NOMO-1 treated with DMSO at 0.1 percent for 48 hours (cell line): ENCODE results near the gene OPA3.
A peak's percentile ranks its signal among the peaks of the same experiment; 100 is the strongest.

ENCODE experiments used
- DNase-seq: peaks from one replicate; lab custom pipeline; 2025; ENCODE audit not compliant: unreplicated experiment; lab: John Stamatoyannopoulos, UW

The OPA3 gene

GRCh38 chr19:45505151-45505995 lies 79.2 kb downstream of the OPA3 start:
- no peak for DNase-seq

- no peak for DNase-seq
These were observed 80.7 kb downstream of the OPA3 start for GRCh38 chr19:45503909-45504308.

- DNase-seq, result no peak
These were observed 82.5 kb downstream of the OPA3 start for GRCh38 chr19:45502111-45502510.

- DNase-seq, result no peak
These were observed 82.9 kb downstream of the OPA3 start for GRCh38 chr19:45501730-45502014.

- no peak for DNase-seq
These were observed 83.5 kb downstream of the OPA3 start for GRCh38 chr19:45500918-45501729.

- no peak for DNase-seq
These were observed 85.1 kb downstream of the OPA3 start for GRCh38 chr19:45499196-45500180.

- DNase-seq, result peak; percentile 28
These were observed 86.0 kb downstream of the OPA3 start, which contains the start of gene PPM1N for GRCh38 chr19:45498411-45499195. Gene PPM1N (plus strand): TSS chr19:45498443. CDS start chr19:45498473, 30 bp downstream.

- no peak for DNase-seq
These were observed 86.8 kb downstream of the OPA3 start for GRCh38 chr19:45497791-45498190.

- DNase-seq, result no peak
These were observed 88.2 kb downstream of the OPA3 start for GRCh38 chr19:45496349-45496953.

GRCh38 chr19:45495178-45495577 lies 89.4 kb downstream of the OPA3 start:
- DNase-seq, result no peak

GRCh38 chr19:45494261-45494916 lies 90.2 kb downstream of the OPA3 start:
- no peak for DNase-seq

GRCh38 chr19:45492627-45493470 lies 91.8 kb downstream of the OPA3 start:
- peak; percentile 17 for DNase-seq

- no peak for DNase-seq
These were observed 92.4 kb downstream of the OPA3 start for GRCh38 chr19:45492137-45492626.

- DNase-seq, result no peak
These were observed 95.3 kb downstream of the OPA3 start for GRCh38 chr19:45489216-45489855.

- DNase-seq, result no peak
These were observed 95.9 kb downstream of the OPA3 start for GRCh38 chr19:45488708-45489107.

- DNase-seq, result peak; percentile 89
These were observed 99.1 kb downstream of the OPA3 start for GRCh38 chr19:45485305-45486077.
